ENCODE data around the gene ARFGEF3.

The ARFGEF3 gene

GRCh38 chr6:138219901-138220300 is 58.2 kb downstream of the ARFGEF3 start:
- DNase-seq (ENCODE audit: low read depth): no peak
- TF ChIP-seq, protein P1, sequence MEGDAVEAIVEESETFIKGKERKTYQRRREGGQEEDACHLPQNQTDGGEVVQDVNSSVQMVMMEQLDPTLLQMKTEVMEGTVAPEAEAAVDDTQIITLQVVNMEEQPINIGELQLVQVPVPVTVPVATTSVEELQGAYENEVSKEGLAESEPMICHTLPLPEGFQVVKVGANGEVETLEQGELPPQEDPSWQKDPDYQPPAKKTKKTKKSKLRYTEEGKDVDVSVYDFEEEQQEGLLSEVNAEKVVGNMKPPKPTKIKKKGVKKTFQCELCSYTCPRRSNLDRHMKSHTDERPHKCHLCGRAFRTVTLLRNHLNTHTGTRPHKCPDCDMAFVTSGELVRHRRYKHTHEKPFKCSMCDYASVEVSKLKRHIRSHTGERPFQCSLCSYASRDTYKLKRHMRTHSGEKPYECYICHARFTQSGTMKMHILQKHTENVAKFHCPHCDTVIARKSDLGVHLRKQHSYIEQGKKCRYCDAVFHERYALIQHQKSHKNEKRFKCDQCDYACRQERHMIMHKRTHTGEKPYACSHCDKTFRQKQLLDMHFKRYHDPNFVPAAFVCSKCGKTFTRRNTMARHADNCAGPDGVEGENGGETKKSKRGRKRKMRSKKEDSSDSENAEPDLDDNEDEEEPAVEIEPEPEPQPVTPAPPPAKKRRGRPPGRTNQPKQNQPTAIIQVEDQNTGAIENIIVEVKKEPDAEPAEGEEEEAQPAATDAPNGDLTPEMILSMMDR (IDR thresholded peaks at IDR 0.05; ENCODE audit: low read length, missing control alignments): no peak
- no peak overlapping the region for H3K4me3 ChIP-seq (replicated peaks; ENCODE audit: low read depth, low read length)

DNA sequence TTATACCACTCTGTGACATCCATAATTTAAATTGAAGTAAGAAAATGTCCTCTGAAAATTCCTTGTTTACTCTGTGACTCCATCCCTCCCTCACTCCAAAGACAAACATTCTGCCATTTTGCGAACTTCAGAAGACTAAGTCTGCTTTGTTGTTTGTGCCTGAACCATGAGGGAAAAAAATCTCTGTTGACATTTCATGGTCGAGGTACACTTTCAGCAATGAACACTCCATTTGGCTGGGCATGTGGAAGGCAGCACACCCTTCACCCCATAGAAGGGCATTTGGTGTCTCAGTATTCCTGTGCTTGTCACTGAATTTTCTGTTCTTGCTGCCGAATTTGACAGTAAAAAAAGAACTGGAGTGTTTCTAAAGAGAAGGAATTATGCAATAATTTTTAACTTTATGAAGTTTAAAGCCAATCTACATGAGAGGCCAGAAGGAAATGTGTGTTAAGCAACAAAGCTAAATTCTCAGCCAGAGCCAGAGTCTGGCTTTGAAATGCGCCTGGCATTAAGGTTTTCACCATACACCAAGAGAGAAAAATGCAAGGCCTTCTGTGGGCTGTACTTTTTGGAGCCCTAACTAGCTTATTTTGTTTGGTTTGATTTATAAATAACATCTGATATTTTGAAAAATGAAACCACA is 61.3 kb downstream of the ARFGEF3 start:
- TF ChIP-seq, protein P1 (IDR thresholded peaks at IDR 0.05; ENCODE audit: low read length, missing control alignments): no peak
- DNase-seq (ENCODE audit: low read depth): no peak
- no peak overlapping the region for H3K4me3 ChIP-seq (replicated peaks; ENCODE audit: low read depth, low read length)

DNA sequence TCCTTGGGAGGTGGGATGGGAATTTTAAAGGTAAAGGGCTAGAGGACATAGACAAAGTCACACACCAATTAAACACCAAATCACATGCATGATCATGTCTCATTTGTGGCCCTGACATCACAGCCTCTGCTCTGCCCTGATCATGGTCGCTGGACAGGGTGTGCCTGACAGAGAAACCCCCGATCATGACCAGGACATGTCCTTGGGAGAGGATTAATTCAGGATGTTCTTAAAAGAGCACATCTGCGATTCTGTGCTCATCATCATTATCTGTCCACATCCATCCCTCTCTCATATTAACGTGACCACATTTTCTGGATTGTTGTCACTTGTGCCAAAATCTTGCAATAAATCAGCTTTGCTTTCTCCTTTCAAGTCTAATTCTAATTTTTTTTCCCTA is 64.2 kb downstream of the ARFGEF3 start:
- H3K4me3 ChIP-seq (replicated peaks; ENCODE audit: low read depth, low read length): no peak overlapping the region
- DNase-seq (ENCODE audit: low read depth): no peak
- TF ChIP-seq, protein P1 (IDR thresholded peaks at IDR 0.05; ENCODE audit: low read length, missing control alignments): no peak

- TF ChIP-seq, protein P1 (IDR thresholded peaks at IDR 0.05; ENCODE audit: low read length, missing control alignments): no peak
- no peak for DNase-seq (ENCODE audit: low read depth)
- no peak overlapping the region for H3K4me3 ChIP-seq (replicated peaks; ENCODE audit: low read depth, low read length)
Observed at GRCh38 chr6:138226700-138227315, 65.1 kb downstream of the ARFGEF3 start.

- H3K4me3 ChIP-seq (replicated peaks; ENCODE audit: low read depth, low read length): no peak overlapping the region
- TF ChIP-seq, protein P1 (IDR thresholded peaks at IDR 0.05; ENCODE audit: low read length, missing control alignments): no peak
- no peak for DNase-seq (ENCODE audit: low read depth)
Observed at GRCh38 chr6:138227316-138227781, 65.6 kb downstream of the ARFGEF3 start.

DNA sequence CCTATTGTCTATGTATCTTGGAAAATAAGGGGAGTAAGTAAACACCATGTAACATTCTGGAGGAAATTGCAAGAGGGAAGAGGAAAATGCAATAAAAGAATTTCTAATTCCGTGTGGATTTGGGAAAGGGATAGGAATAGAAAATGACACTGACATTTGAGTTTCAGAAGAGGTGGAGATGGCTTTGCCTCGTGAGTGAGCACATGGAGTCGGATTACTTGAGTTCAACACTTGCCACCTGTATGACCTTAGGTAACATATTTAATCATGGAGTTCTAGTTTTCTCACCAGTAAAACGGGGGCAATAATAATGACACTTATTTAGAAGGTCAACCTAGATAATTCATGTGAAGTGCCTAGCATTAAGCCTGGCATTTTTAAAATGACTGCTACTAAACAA is 67.3 kb downstream of the ARFGEF3 start:
- DNase-seq (ENCODE audit: low read depth): no peak
- TF ChIP-seq, protein P1 (IDR thresholded peaks at IDR 0.05; ENCODE audit: low read length, missing control alignments): no peak
- H3K4me3 ChIP-seq (replicated peaks; ENCODE audit: low read depth, low read length): no peak overlapping the region

Measured in fibroblast of pulmonary artery (primary cell).